Tibial artery (tissue), 4 donors: ENCODE measurements around the gene EXOC6B.

Source experiments
- DNase-seq, 2 donors: peaks; one replicate each; pipeline ENCODE4 v3.0.0-alpha.2; 2019
- H3K27ac ChIP-seq, 2 donors: fragments of 200-600 bp; sonication (generic) in 1 of 2; 1 replicate in 1 of 2; 2 replicates in 1 of 2; pipeline ENCODE4 v1.5.1; 2018 to 2019; ENCODE audit warnings: mild to moderate bottlenecking in 1 of 2
- H3K27me3 ChIP-seq, 2 donors: fragments of 200-600 bp; sonication (generic) in 1 of 2; one replicate each; pipeline versions ENCODE4 v1.5.1 to v1.6.0; 2016 to 2019
- H3K36me3 ChIP-seq, 3 donors: fragments of 200-600 bp; sonication (generic) in 2 of 3; one replicate each; pipeline ENCODE4 v1.5.1; 2016 to 2019; ENCODE audit warnings: mild to moderate bottlenecking in 2 of 3
- H3K4me1 ChIP-seq, 4 donors: fragments of 200-600 bp; sonication (generic) in 2 of 4; 1 replicate in 3 of 4; 2 replicates in 1 of 4; pipeline ENCODE4 v1.5.1; 2016 to 2019
- H3K4me3 ChIP-seq, 2 donors: fragments of 200-600 bp; sonication (generic) in 1 of 2; 1 replicate in 1 of 2; 2 replicates in 1 of 2; pipeline ENCODE4 v1.5.1; 2018 to 2019; ENCODE audit warnings: mild to moderate bottlenecking in 2 of 2
- H3K9me3 ChIP-seq, 3 donors: fragments of 200-600 bp; sonication (generic) in 1 of 3; one replicate each; pipeline ENCODE4 v1.5.1; 2016 to 2019
- intact Hi-C: fragments of 100-400 bp; cut with DNase I; formaldehyde crosslinking; loops from one replicate; pipeline ENCODE4 v1.15.0; 2023; ENCODE audit warnings: low total_unique reads
- TF ChIP-seq, protein P1 (sequence below), 2 experiments: fragments of 200-600 bp in 1 of 2; fragments of 450-650 bp in 1 of 2; IDR thresholded peaks; one replicate each; pipeline ENCODE4 v1.5.1; 2017 to 2019; ENCODE audit warnings: antibody characterized with exemption in 2 of 2, mild to moderate bottlenecking in 1 of 2, moderate library complexity in 1 of 2

EXOC6B gene

DNA sequence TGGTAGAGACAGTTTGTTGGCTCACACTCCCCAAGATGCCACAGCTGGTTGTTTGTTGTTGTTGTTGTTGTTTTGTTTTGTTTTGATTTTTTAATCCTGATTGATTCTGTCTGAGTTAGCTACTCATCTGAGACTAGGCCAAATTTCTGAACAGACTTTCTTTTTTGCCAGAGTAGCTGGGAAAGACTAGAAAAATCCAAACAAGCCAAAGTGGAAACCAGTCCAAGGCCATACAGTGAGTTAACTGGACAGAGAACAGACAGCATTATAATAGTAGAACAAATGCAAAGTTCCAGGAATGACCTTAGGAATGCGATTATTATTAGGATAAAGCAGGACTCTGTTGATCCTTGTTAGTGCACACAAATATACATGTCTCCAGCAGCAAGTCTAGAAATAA is 634.4 kb downstream of the EXOC6B start:
- no peaks in the 10 kb centered on the region for H3K4me1 ChIP-seq
- DNase-seq, result no peak
- no peaks in the 10 kb centered on the region for H3K9me3 ChIP-seq
- TF ChIP-seq, protein P1, sequence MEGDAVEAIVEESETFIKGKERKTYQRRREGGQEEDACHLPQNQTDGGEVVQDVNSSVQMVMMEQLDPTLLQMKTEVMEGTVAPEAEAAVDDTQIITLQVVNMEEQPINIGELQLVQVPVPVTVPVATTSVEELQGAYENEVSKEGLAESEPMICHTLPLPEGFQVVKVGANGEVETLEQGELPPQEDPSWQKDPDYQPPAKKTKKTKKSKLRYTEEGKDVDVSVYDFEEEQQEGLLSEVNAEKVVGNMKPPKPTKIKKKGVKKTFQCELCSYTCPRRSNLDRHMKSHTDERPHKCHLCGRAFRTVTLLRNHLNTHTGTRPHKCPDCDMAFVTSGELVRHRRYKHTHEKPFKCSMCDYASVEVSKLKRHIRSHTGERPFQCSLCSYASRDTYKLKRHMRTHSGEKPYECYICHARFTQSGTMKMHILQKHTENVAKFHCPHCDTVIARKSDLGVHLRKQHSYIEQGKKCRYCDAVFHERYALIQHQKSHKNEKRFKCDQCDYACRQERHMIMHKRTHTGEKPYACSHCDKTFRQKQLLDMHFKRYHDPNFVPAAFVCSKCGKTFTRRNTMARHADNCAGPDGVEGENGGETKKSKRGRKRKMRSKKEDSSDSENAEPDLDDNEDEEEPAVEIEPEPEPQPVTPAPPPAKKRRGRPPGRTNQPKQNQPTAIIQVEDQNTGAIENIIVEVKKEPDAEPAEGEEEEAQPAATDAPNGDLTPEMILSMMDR (IDR thresholded peaks at IDR 0.05), result no peak
- no peaks in the 10 kb centered on the region for H3K36me3 ChIP-seq
- H3K4me3 ChIP-seq, result no peak overlapping the region
- H3K27ac ChIP-seq, result no peak overlapping the region
- no peaks in the 10 kb centered on the region for H3K27me3 ChIP-seq
- intact Hi-C loops, result no loop called here

DNA sequence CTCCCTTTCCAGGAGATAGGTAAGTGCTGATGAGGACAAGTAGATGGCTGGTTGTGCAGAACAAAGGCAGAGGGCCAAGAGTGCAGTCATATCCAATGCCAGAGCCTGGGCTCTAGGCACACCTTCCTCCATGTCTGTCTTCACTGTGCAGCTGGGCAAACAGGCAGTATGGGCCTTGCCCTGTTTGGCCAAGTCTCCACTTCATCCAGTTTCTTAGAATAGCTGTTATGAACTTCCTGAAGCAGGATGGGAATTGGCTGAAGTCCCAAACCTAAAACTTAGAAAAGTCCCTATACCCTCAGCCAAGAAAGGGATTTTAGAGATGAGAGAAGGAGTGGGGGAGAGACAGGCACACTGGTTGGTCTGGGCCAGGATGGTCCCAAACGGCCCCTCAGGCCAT is 640.6 kb downstream of the EXOC6B start:
- intact Hi-C loops, result no loop called here
- Histone ChIP-seq H3K9me3 (no peaks in the 10 kb centered on the region), H3K36me3 (no peaks in the 10 kb centered on the region), H3K4me1 (peaks cover 0 to 7% (median 2%) of the 10 kb centered on the region in 4 donors), H3K27ac (no peak overlapping the region), H3K27me3 (no peaks in the 10 kb centered on the region), H3K4me3 (no peak overlapping the region)
- no peak for DNase-seq
- TF ChIP-seq, protein P1 (IDR thresholded peaks at IDR 0.05), result no peak

DNA sequence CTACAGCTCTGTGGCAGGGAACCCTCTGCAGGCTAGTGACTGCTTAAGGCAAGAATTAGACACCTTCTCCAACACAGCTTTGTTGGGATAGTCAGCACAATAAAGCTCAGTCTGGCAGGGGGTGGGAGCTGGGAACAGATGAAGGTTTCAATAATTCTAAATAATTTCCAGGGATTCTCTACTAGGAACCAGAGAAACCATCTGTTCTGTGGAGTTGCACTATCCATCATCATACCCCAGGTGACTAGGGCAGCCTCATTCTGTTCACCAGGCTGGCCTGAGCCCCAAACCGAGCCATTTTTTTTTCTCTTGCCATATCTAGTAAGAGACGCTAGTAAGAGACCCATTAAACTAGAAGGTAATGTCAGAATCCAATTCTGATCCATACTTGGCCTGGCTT is 642.4 kb downstream of the EXOC6B start:
- Histone ChIP-seq H3K4me3 (no peak overlapping the region), H3K27ac (no peak overlapping the region), H3K9me3 (no peaks in the 10 kb centered on the region), H3K36me3 (peaks cover 8 to 15% (median 12%) of the 10 kb centered on the region in 3 donors), H3K4me1 (peaks cover 0 to 7% (median 2%) of the 10 kb centered on the region in 4 donors), H3K27me3 (no peaks in the 10 kb centered on the region)
- DNase-seq, result no peak
- TF ChIP-seq, protein P1 (IDR thresholded peaks at IDR 0.05), result no peak
- intact Hi-C loops, result no loop called here

DNA sequence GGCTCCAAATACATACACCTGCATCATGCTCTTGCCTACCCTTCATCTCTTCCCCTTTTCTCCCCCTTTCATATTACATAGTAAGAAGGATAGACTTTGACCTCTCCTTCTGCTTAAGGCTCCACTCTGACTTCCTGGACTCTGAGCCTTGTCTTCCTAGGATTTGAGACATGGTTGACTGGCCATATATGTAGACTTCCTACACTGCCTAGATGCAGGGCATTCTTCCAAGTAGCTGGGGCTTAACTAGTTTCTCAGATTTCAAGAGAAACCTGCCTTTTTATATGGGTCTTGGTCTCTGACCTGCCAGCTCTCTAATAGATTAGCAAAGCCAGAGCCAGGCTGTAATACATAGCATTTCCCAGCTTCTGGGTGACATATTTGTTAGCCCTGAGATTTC is 642.8 kb downstream of the EXOC6B start:
- no peak for DNase-seq
- Histone ChIP-seq H3K4me3 (no peak overlapping the region), H3K27me3 (no peaks in the 10 kb centered on the region), H3K4me1 (peaks cover 0 to 7% (median 2%) of the 10 kb centered on the region in 4 donors), H3K27ac (no peak overlapping the region), H3K9me3 (no peaks in the 10 kb centered on the region), H3K36me3 (peaks cover 12 to 19% (median 16%) of the 10 kb centered on the region in 3 donors)
- TF ChIP-seq, protein P1 (IDR thresholded peaks at IDR 0.05), result no peak
- intact Hi-C loops, result no loop called here

DNA sequence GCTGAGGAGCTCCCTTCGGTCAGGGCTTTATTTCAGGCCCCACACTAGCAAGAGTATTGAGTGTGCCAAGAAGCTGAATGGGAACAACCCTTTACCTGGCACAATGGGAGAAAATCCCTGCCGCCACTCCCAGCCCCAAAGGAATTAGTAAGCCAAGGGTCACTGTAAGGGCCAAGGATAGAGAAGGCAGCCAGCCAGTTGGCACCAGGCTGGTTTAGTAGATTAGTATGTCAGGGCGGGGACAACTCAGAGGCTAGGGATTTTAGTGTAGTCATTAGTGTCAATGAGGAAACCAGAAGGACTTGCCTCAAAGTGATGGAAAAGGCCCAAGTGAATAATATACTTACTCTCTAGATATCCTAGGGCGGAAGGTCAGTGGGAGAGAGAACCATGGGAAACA is 643.3 kb downstream of the EXOC6B start:
- H3K4me3 ChIP-seq, result no peak overlapping the region
- DNase-seq, result no peak

More for the DNA sequence above, 643.3 kb downstream of the EXOC6B start:
- Histone ChIP-seq H3K36me3 (peaks cover 17 to 21% (median 20%) of the 10 kb centered on the region in 3 donors), H3K27ac (no peak overlapping the region), H3K4me1 (peaks cover 0 to 7% (median 2%) of the 10 kb centered on the region in 4 donors), H3K9me3 (no peaks in the 10 kb centered on the region), H3K27me3 (no peaks in the 10 kb centered on the region)
- intact Hi-C loops, result no loop called here
- TF ChIP-seq, protein P1 (IDR thresholded peaks at IDR 0.05), result no peak
